Adrenal gland (tissue), 12 donors: ENCODE measurements around the gene CLPX. TPM values are rescaled to one million over a fixed set of nuclear protein-coding genes. Genes with fewer than 3 reads are reported as not detected.
"Not testable (repeated sequence)": the region's sequence is repeated elsewhere in the genome, so short reads cannot be mapped to it uniquely, and the experiment has no call there.

Experiments
- DNase-seq, 7 donors: peaks; one replicate each; pipeline ENCODE4 v3.0.0-alpha.2; 2019 to 2020
- H3K27ac ChIP-seq, 5 donors: fragments of 200-600 bp; sonication (generic) in 4 of 5; 1 replicate in 3 of 5; 2 replicates in 2 of 5; pipeline versions ENCODE4 v1.5.1 to v1.8.0; 2016 to 2020; ENCODE audit warnings: mild to moderate bottlenecking in 1 of 5
- H3K27me3 ChIP-seq: fragments of 200-600 bp; 2 replicates; pipeline ENCODE4 v1.8.0; 2021
- H3K36me3 ChIP-seq, 2 donors: fragments of 200-600 bp; replicated peaks in 1 of 2; 1 replicate in 1 of 2; 2 replicates in 1 of 2; pipeline versions ENCODE4 v1.5.1 to v1.8.0; 2018 to 2022
- H3K4me1 ChIP-seq, 2 donors: fragments of 200-600 bp; replicated peaks in 1 of 2; 1 replicate in 1 of 2; 2 replicates in 1 of 2; pipeline versions ENCODE4 v1.5.1 to v1.8.0; 2018 to 2021
- H3K4me3 ChIP-seq, 4 donors: fragments of 200-600 bp; sonication (generic) in 3 of 4; one replicate each; pipeline ENCODE4 v1.5.1; 2016 to 2018
- H3K9me3 ChIP-seq, 3 donors: fragments of 200-600 bp; sonication (generic) in 1 of 3; replicated peaks in 1 of 3; 1 replicate in 2 of 3; 2 replicates in 1 of 3; pipeline versions ENCODE4 v1.5.1 to v1.8.0; 2016 to 2021
- CTCF ChIP-seq, 6 experiments: fragments of 450-650 bp in 4 of 6; fragments of 200-600 bp in 2 of 6; sonication (generic) in 1 of 6; IDR thresholded peaks; 1 replicate in 5 of 6; 2 replicates in 1 of 6; pipeline versions ENCODE4 v1.5.1 to v1.8.0; 2016 to 2021; ENCODE audit warnings: antibody characterized with exemption in 6 of 6, mild to moderate bottlenecking in 2 of 6, moderate library complexity in 1 of 6
- POLR2A ChIP-seq, 2 donors: fragments of 450-650 bp; IDR thresholded peaks; one replicate each; pipeline ENCODE4 v1.6.1; 2017; ENCODE audit warnings: antibody characterized with exemption in 2 of 2, mild to moderate bottlenecking in 2 of 2, moderate library complexity in 1 of 2
- WGBS, 4 donors: extraction: QIAGEN DNeasy Blood & Tissue Kit in 2 of 4; methylation state at CpG; one replicate each; pipeline versions ENCODE4 v1.1.5 to v1.1.7; 2013 to 2017; 5-methylcytosine and 5-hydroxymethylcytosine counted together
- intact Hi-C, 2 donors: fragments of 100-400 bp; cut with DNase I; formaldehyde crosslinking; loops; one replicate each; pipeline versions ENCODE4 v1.14.1 to v1.15.0; 2022 to 2023
- polyA plus RNA-seq, 3 donors: library from polyadenylated mRNA; stranded (reverse); fragments of 200-250 nt in 2 of 3; fragments of 350-450 nt in 1 of 3; fragmentation: Illumina TruSeq in 1 of 3; extraction: RNeasy Lipid Tissue Mini Kit (QIAGEN cat#74804) in 1 of 3; gene quantifications; one replicate each; pipeline ENCODE4 v1.2.3, GENCODE V29; 2013 to 2014
- total RNA-seq, 9 donors: library from RNA; depleted of rRNA in 4 of 9; stranded (reverse); fragments of >200 nt in 4 of 9; fragments of 120-200 nt in 1 of 9; fragmentation: NEBNext Ultra II Directional in 1 of 9; extraction: Animal tissue kit (Norgen Biotek cat#: 25700) in 1 of 9; gene quantifications; one replicate each; pipeline versions ENCODE4 v1.1.0 to v1.2.4, GENCODE V29; 2013 to 2023
- donor health status: healthy with polysubstance abuse.
- donor health status: Bipolar disorder and iron deficiency.
- donor health status: DM: yes; HTN: yes; CAD: no.
- donor health status: DM: no; HTN: no; CAD: no.
- donor health status: DM: no; HTN: no; CAD: no.
- donor health status: DM: yes; HTN: yes; CAD: no.

Gene CLPX
- total and polyA plus RNA-seq, 12 donors: 10.4 to 70.7 (median 49.7) TPM

- intact Hi-C loops: loop anchor here in 1 of 2 donors (5.0 kb wide), 1 partner anchor 72 kb away; no protein-coding TSS in a partner anchor
- TF ChIP-seq POLR2A (IDR thresholded peaks at IDR 0.05): no peak
- no peak for TF ChIP-seq CTCF (IDR thresholded peaks at IDR 0.05)
- Histone ChIP-seq H3K4me3 (no peak overlapping the region), H3K27ac (no peak overlapping the region), H3K4me1 (no peaks in the 10 kb centered on the region), H3K9me3 (no peaks in the 10 kb centered on the region), H3K27me3 (no peaks in the 10 kb centered on the region), H3K36me3 (no peaks in the 10 kb centered on the region)
- no peak for DNase-seq
- WGBS, 4 donors: 62 to 74% (median 68%) methylated on average over 3 to 7 of the region's 7 CpGs
Measured at GRCh38 chr15:65194826-65195547, 9.8 kb upstream of the CLPX start.

GRCh38 chr15:65192016-65192415, 6.9 kb upstream of the CLPX start:
- Histone ChIP-seq H3K27ac (no peak overlapping the region), H3K27me3 (no peaks in the 10 kb centered on the region), H3K4me3 (no peak overlapping the region), H3K36me3 (no peaks in the 10 kb centered on the region), H3K4me1 (no peaks in the 10 kb centered on the region), H3K9me3 (no peaks in the 10 kb centered on the region)
- WGBS, 4 donors: 69 to 86% (median 84%) methylated on average over 2 to 5 of the region's 5 CpGs
- intact Hi-C loops: loop anchor here in 1 of 2 donors (5.0 kb wide), 1 partner anchor 75 kb away; no protein-coding TSS in a partner anchor
- DNase-seq: peak in 1 of 7 donors; percentile 23
- TF ChIP-seq CTCF (IDR thresholded peaks at IDR 0.05) (no peak), POLR2A (IDR thresholded peaks at IDR 0.05) (no peak)

- no peaks in the 10 kb centered on the region for H3K36me3 ChIP-seq
- intact Hi-C loops: loop anchor here in 1 of 2 donors (5.0 kb wide), 2 partner anchors 83 to 108 kb away; partner anchors contain the start of gene RNU5A-1
- no peak overlapping the region for H3K27ac ChIP-seq
- 6 to 17% (median 9%) methylated on average over 3 of the region's 3 CpGs for WGBS, 4 donors
- peak in 6 of 7 donors; percentile 31 to 54 (median 36) for DNase-seq
- TF ChIP-seq POLR2A (IDR thresholded peaks at IDR 0.05): no peak
- TF ChIP-seq CTCF (IDR thresholded peaks at IDR 0.05): peak; percentile 40 to 88 (median 69)
- H3K27me3 ChIP-seq: no peaks in the 10 kb centered on the region
- peaks cover 4 to 5% of the 10 kb centered on the region in 2 donors for H3K4me1 ChIP-seq
- H3K4me3 ChIP-seq: no peak overlapping the region
- H3K9me3 ChIP-seq: no peaks in the 10 kb centered on the region
Measured at GRCh38 chr15:65189102-65189740, 4.1 kb upstream of the CLPX start.

- not testable (repeated sequence) for H3K36me3 ChIP-seq, H3K4me3 ChIP-seq, H3K9me3 ChIP-seq, H3K27me3 ChIP-seq, H3K4me1 ChIP-seq, H3K27ac ChIP-seq
- peak in 1 of 7 donors; percentile 36 for DNase-seq
- intact Hi-C loops: loop anchor here in 1 of 2 donors (5.0 kb wide), 2 partner anchors 84 to 109 kb away; partner anchors contain the start of gene RNU5A-1
- 60 to 75% (median 67%) methylated on average over 8 to 9 of the region's 9 CpGs for WGBS, 4 donors
Measured at GRCh38 chr15:65188472-65188871, 3.3 kb upstream of the CLPX start.
